ENCODE measurements around the gene KRTAP5-8. TPM values are rescaled to one million over a fixed set of nuclear protein-coding genes. Genes with fewer than 3 reads are reported as not detected.
A peak's percentile ranks its signal among the peaks of the same experiment; 100 is the strongest.

Gene KRTAP5-8
- total RNA-seq, 1 experiment from 2014 or later, result not detected

GRCh38 chr11:71527576-71528210 is 10.1 kb upstream of the KRTAP5-8 start:
- no peak overlapping the region for H3K4ac ChIP-seq (ENCODE audit: low read depth, low read length)
- H3K18ac ChIP-seq (ENCODE audit: insufficient read length, low read depth, low read length), result no peak overlapping the region
- H3K27me3 Mint-ChIP-seq (ENCODE audit: low read depth), result peaks cover 8% of the 10 kb centered on the region
- no peaks in the 10 kb centered on the region for H4K20me1 ChIP-seq (ENCODE audit: control insufficient read depth, insufficient read depth, insufficient read length)
- H3K9me3 ChIP-seq (ENCODE audit: control insufficient read depth, low read depth, low read length), result no peaks in the 10 kb centered on the region
- H3K56ac ChIP-seq (ENCODE audit: insufficient read length, low read depth, low read length), result no peak overlapping the region
- no peak overlapping the region for H2BK120ac ChIP-seq (ENCODE audit: low read depth, low read length, poor library complexity, severe bottlenecking)
- H3K27ac ChIP-seq (ENCODE audit: insufficient read length, low read depth, low read length), result no peak overlapping the region
- no peaks in the 10 kb centered on the region; a peak in 1 of 4 replicates for H3K4me1 Mint-ChIP-seq
- no peak for DNase-seq
- H3K23me2 ChIP-seq (ENCODE audit: insufficient read length, low read depth, low read length, poor library complexity, severe bottlenecking), result no peaks in the 10 kb centered on the region
- no peak overlapping the region for H3K23ac ChIP-seq (ENCODE audit: insufficient read length, low read depth, low read length)
- H2BK15ac ChIP-seq (ENCODE audit: low read depth, low read length), result no peak overlapping the region
- H3K27ac Mint-ChIP-seq, result peak overlapping the region in 1 of 3 experiments; percentile 71; a peak in 1 of 7 replicates
- H4K5ac ChIP-seq (ENCODE audit: insufficient read length, low read depth, low read length), result no peak overlapping the region
- no peak overlapping the region for H2BK20ac ChIP-seq (ENCODE audit: low read depth, low read length, poor library complexity, severe bottlenecking)
- no peaks in the 10 kb centered on the region for H3K79me2 ChIP-seq (ENCODE audit: insufficient read depth, low read length)
- H3K79me1 ChIP-seq (ENCODE audit: insufficient read depth, low read depth, low read length, poor library complexity, severe bottlenecking), result no peaks in the 10 kb centered on the region
- H2BK12ac ChIP-seq (ENCODE audit: insufficient read length, low read depth, low read length), result no peak overlapping the region
- H3K4me1 ChIP-seq (ENCODE audit: insufficient read depth, low read length), result no peaks in the 10 kb centered on the region
- WGBS (ENCODE audit: extremely low coverage, insufficient read length, low lambda C conversion rate), result no CpG with 5 or more reads among the region's 6 CpGs
- no peak overlapping the region for H3T11ph ChIP-seq (ENCODE audit: low read length)
- TF ChIP-seq, protein P1, sequence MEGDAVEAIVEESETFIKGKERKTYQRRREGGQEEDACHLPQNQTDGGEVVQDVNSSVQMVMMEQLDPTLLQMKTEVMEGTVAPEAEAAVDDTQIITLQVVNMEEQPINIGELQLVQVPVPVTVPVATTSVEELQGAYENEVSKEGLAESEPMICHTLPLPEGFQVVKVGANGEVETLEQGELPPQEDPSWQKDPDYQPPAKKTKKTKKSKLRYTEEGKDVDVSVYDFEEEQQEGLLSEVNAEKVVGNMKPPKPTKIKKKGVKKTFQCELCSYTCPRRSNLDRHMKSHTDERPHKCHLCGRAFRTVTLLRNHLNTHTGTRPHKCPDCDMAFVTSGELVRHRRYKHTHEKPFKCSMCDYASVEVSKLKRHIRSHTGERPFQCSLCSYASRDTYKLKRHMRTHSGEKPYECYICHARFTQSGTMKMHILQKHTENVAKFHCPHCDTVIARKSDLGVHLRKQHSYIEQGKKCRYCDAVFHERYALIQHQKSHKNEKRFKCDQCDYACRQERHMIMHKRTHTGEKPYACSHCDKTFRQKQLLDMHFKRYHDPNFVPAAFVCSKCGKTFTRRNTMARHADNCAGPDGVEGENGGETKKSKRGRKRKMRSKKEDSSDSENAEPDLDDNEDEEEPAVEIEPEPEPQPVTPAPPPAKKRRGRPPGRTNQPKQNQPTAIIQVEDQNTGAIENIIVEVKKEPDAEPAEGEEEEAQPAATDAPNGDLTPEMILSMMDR (conservative IDR thresholded peaks at IDR 0.05), result no peak
- no peak overlapping the region for H2BK5ac ChIP-seq (ENCODE audit: insufficient read length, low read length)
- H2AK5ac ChIP-seq (ENCODE audit: insufficient read length, low read length), result no peak overlapping the region
- H3K9me3 Mint-ChIP-seq, result no peaks in the 10 kb centered on the region
- no peak overlapping the region for H4K8ac ChIP-seq (replicated peaks; ENCODE audit: insufficient read length, low read depth, low read length)
- H3K14ac ChIP-seq (ENCODE audit: insufficient read depth, low read length), result no peak overlapping the region
- H4K91ac ChIP-seq (ENCODE audit: insufficient read length, low read depth, low read length), result no peak overlapping the region
- H3K4me3 Mint-ChIP-seq, result no peak overlapping the region
- no peak overlapping the region for H2AFZ ChIP-seq (ENCODE audit: low read length)
- H3K27me3 ChIP-seq (ENCODE audit: insufficient read depth, low read length), result no peaks in the 10 kb centered on the region
- no peaks in the 10 kb centered on the region for H3K36me3 Mint-ChIP-seq (ENCODE audit: insufficient read depth in 1 of 3, low read depth in 3 of 3)
- H3K9ac ChIP-seq (ENCODE audit: extremely low read depth, insufficient read length, low read length), result no peak overlapping the region
- H3K4me2 ChIP-seq (ENCODE audit: insufficient read depth, insufficient read length, low read length), result no peak overlapping the region

All from H9 (cell line).